Measurements from ENCODE around the gene ANXA11.
A peak's percentile ranks its signal among the peaks of the same experiment; 100 is the strongest.

Gene ANXA11

GRCh38 chr10:80201608-80202141 is 3.7 kb downstream of the ANXA11 start:
- no peak for TF ChIP-seq CTCF (IDR thresholded peaks at IDR 0.05)
- Histone ChIP-seq H3K4me3 (ENCODE audit: low read depth, low read length) (no peak overlapping the region), H2AFZ (no peak overlapping the region), H3K4me2 (ENCODE audit: low read length) (no peak overlapping the region), H3K27ac (peak overlapping the region; percentile 42), H3K27me3 (ENCODE audit: control insufficient read depth, insufficient read depth, low read length) (no peaks in the 10 kb centered on the region), H3K4me1 (peaks cover 22% of the 10 kb centered on the region), H3K79me2 (peaks cover 54% of the 10 kb centered on the region), H3K9me3 (ENCODE audit: control insufficient read depth, low read length) (no peaks in the 10 kb centered on the region), H3K36me3 (ENCODE audit: control insufficient read depth, insufficient read depth, low read length) (no peaks in the 10 kb centered on the region), H3K9ac (no peak overlapping the region)

- no peaks in the 10 kb centered on the region for H3K27me3 ChIP-seq (ENCODE audit: control insufficient read depth, insufficient read depth, low read length)
- H3K4me3 ChIP-seq (ENCODE audit: low read depth, low read length), result no peak overlapping the region
- H3K27ac ChIP-seq, result peak overlapping the region; percentile 65
- peaks cover 17% of the 10 kb centered on the region for H3K4me1 ChIP-seq
- H2AFZ ChIP-seq, result no peak overlapping the region
- peaks cover 54% of the 10 kb centered on the region for H3K79me2 ChIP-seq
- no peak overlapping the region for H3K4me2 ChIP-seq (ENCODE audit: low read length)
- H3K9me3 ChIP-seq (ENCODE audit: control insufficient read depth, low read length), result no peaks in the 10 kb centered on the region
- H3K36me3 ChIP-seq (ENCODE audit: control insufficient read depth, insufficient read depth, low read length), result no peaks in the 10 kb centered on the region
- H3K9ac ChIP-seq, result no peak overlapping the region
- no peak for TF ChIP-seq CTCF (IDR thresholded peaks at IDR 0.05)
These were observed 4.7 kb downstream of the ANXA11 start for GRCh38 chr10:80200687-80201086.

GRCh38 chr10:80200259-80200658 is 5.1 kb downstream of the ANXA11 start:
- no peaks in the 10 kb centered on the region for H3K27me3 ChIP-seq (ENCODE audit: control insufficient read depth, insufficient read depth, low read length)
- H3K27ac ChIP-seq, result peak overlapping the region; percentile 65
- no peak overlapping the region for H3K9ac ChIP-seq
- H3K4me2 ChIP-seq (ENCODE audit: low read length), result no peak overlapping the region
- peaks cover 17% of the 10 kb centered on the region for H3K4me1 ChIP-seq
- no peaks in the 10 kb centered on the region for H3K9me3 ChIP-seq (ENCODE audit: control insufficient read depth, low read length)
- H3K4me3 ChIP-seq (ENCODE audit: low read depth, low read length), result no peak overlapping the region
- H2AFZ ChIP-seq, result no peak overlapping the region
- H3K79me2 ChIP-seq, result peaks cover 56% of the 10 kb centered on the region
- TF ChIP-seq CTCF (IDR thresholded peaks at IDR 0.05), result no peak
- H3K36me3 ChIP-seq (ENCODE audit: control insufficient read depth, insufficient read depth, low read length), result no peaks in the 10 kb centered on the region

GRCh38 chr10:80199828-80200227 is 5.5 kb downstream of the ANXA11 start:
- H3K36me3 ChIP-seq (ENCODE audit: control insufficient read depth, insufficient read depth, low read length), result no peaks in the 10 kb centered on the region
- peaks cover 59% of the 10 kb centered on the region for H3K79me2 ChIP-seq
- no peak overlapping the region for H2AFZ ChIP-seq
- no peak overlapping the region for H3K4me2 ChIP-seq (ENCODE audit: low read length)
- TF ChIP-seq CTCF (IDR thresholded peaks at IDR 0.05), result no peak
- peaks cover 17% of the 10 kb centered on the region for H3K4me1 ChIP-seq
- no peaks in the 10 kb centered on the region for H3K27me3 ChIP-seq (ENCODE audit: control insufficient read depth, insufficient read depth, low read length)
- H3K9me3 ChIP-seq (ENCODE audit: control insufficient read depth, low read length), result no peaks in the 10 kb centered on the region
- H3K27ac ChIP-seq, result peak overlapping the region; percentile 65
- H3K4me3 ChIP-seq (ENCODE audit: low read depth, low read length), result no peak overlapping the region
- H3K9ac ChIP-seq, result no peak overlapping the region

Data from parathyroid adenoma (tissue), 2 donors.